SK-N-SH treated with all-trans-retinoic acid at 6 μM for 48 hours (cell line): ENCODE data around the gene PMVK.

Experiments
- RARB ChIP-seq: fragments of 250-450 bp; sonication (Bioruptor Pico); IDR thresholded peaks from 2 replicates; pipeline ENCODE4 v1.8.0; 2021; ENCODE audit warnings: mild to moderate bottlenecking, moderate library complexity
- TOX ChIP-seq: fragments of 250-450 bp; sonication (Bioruptor Pico); IDR thresholded peaks from 2 replicates; pipeline ENCODE4 v1.8.0; 2021; ENCODE audit warnings: mild to moderate bottlenecking, moderate library complexity, borderline replicate concordance
- TF ChIP-seq, protein P1 (sequence below): fragments of 250-450 bp; sonication (Bioruptor Pico); IDR thresholded peaks from 2 replicates; pipeline ENCODE4 v1.8.0; 2021; ENCODE audit warnings: low read depth, mild to moderate bottlenecking, moderate library complexity, borderline replicate concordance

DNA sequence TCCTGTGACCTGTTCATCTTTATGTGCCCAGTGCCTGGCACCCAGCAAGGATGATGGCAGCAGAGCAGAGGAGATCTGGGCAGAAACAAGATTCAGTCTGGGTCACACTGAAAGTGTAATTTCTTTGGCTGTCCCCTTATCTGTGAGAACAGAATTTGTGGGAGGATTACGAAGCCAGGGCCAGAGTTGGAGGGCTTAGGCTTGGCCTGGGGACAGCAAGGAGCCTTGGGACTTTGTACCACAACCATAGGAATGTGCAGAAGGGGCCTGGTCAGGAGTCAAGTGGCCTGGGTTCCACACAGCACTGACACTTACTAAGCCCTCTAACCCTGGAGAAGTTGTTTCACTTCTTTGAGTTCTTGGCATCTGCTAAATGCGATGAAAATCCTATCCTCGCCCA is 12.8 kb downstream of the PMVK start:
- no peak for TF ChIP-seq TOX
- TF ChIP-seq, protein P1, sequence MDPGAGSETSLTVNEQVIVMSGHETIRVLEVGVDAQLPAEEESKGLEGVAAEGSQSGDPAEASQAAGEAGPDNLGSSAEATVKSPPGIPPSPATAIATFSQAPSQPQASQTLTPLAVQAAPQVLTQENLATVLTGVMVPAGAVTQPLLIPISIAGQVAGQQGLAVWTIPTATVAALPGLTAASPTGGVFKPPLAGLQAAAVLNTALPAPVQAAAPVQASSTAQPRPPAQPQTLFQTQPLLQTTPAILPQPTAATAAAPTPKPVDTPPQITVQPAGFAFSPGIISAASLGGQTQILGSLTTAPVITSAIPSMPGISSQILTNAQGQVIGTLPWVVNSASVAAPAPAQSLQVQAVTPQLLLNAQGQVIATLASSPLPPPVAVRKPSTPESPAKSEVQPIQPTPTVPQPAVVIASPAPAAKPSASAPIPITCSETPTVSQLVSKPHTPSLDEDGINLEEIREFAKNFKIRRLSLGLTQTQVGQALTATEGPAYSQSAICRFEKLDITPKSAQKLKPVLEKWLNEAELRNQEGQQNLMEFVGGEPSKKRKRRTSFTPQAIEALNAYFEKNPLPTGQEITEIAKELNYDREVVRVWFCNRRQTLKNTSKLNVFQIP (CRISPR knock-in tag), result no peak
- no peak for TF ChIP-seq RARB (CRISPR knock-in tag)
